ENCODE measurements around the gene ENO2. TPM values are rescaled to one million over a fixed set of nuclear protein-coding genes. Genes with fewer than 3 reads are reported as not detected.

ENO2 gene
- total and polyA plus RNA-seq, 2 experiments from 2014 or later: 43.5 to 53.5 TPM

- TF ChIP-seq CREB1 (CRISPR knock-in tag; IDR thresholded peaks at IDR 0.05; ENCODE audit: low read depth): no peak
- TF ChIP-seq JUNB (IDR thresholded peaks at IDR 0.05; ENCODE audit: unreplicated experiment): no peak
- no peak for TF ChIP-seq ZNF331 (CRISPR knock-in tag; IDR thresholded peaks at IDR 0.05; ENCODE audit: low read depth)
- Mint-ChIP-seq H3K27me3 (ENCODE audit: insufficient read depth, low read depth, poor library complexity) (peaks cover 19% of the 10 kb centered on the region), H3K36me3 (ENCODE audit: low read depth) (peaks cover 19% of the 10 kb centered on the region), H3K4me3 (no peak overlapping the region; the same call in 2 of the 3 replicates), H3K9me3 (no peaks in the 10 kb centered on the region), H3K27ac (no peak overlapping the region), H3K4me1 (peaks cover 30% of the 10 kb centered on the region)
- Histone ChIP-seq H3K4me1 (ENCODE audit: insufficient read depth) (peaks cover 19% of the 10 kb centered on the region), H3K4me3 (no peak overlapping the region), H3K27ac (ENCODE audit: low read depth) (no peak overlapping the region), H3K79me2 (replicated peaks; ENCODE audit: insufficient read depth) (peaks cover 8% of the 10 kb centered on the region), H3K4me2 (0 out of 2 replicates have a peak overlapping the region, but pooled peaks have one; percentile 43), H3F3A (replicated peaks; ENCODE audit: low read depth) (peaks cover 15% of the 10 kb centered on the region; the same call in 1 of the 2 replicates), H3K27me3 (ENCODE audit: insufficient read depth) (no peaks in the 10 kb centered on the region), H3K9me2 (ENCODE audit: insufficient read depth) (no peaks in the 10 kb centered on the region), H3K36me3 (ENCODE audit: insufficient read depth) (peaks cover 6% of the 10 kb centered on the region; the same call in 1 of the 2 replicates), H4K20me1 (replicated peaks; ENCODE audit: insufficient read depth) (no peaks in the 10 kb centered on the region), H2AFZ (peak overlapping the region; percentile 76; the same call in 1 of the 2 replicates)
- ATAC-seq: no peak
- no peak for DNase-seq (ENCODE audit: low spot score)
Measured at GRCh38 chr12:6912164-6912935, 2.0 kb upstream of the ENO2 start.

DNA sequence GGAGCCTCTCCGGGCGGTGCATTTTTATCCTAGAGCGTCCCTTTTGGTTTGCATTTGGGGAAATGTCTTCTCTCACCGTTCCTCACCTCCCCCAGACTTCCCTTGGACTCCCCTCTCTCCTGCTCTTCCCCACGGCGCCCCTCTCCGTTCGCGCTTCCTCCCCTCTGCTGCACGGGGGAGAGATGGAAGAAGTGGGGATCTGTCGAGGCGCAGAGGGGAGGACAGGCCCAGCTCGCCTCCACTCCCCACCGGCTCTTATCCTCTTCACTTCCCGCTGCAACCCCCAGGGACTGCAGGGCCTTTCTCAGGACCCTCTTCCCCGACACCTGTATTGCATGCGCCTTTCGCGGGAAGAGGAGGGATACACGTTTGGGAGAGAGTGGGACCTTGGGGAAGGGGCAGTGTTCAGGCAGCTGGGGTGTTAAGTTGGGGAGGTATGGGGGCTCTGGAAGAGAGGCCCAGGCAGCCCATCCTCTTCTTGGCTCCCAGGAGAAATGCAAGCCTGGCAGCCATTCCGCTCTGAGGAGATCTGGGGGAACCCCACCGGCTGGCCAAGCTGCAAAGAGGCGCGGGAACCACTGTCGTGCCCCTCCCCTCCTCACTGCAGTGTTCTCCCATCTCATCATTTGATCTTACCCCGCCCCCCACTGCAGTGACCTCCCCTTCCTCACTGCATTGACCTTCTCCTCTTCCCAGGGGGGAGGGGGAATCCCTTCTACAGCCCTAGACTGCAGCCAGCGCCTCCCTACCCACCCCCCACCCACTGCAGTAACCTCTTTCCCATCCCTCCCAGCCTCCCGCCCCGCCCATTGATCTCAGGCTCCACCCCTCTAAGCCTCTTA, 788 bp downstream of the ENO2 start:
- H3K4me3 ChIP-seq: peak overlapping the region; percentile 92
- peak overlapping the region; percentile 43 for H3K27ac Mint-ChIP-seq
- H3K36me3 ChIP-seq (ENCODE audit: insufficient read depth): peaks cover 6% of the 10 kb centered on the region
- H3K27ac ChIP-seq (ENCODE audit: low read depth): no peak overlapping the region
- DNase-seq (ENCODE audit: low spot score) (peak; percentile 87), ATAC-seq (peak; percentile 49)
- H3K9me2 ChIP-seq (ENCODE audit: insufficient read depth): no peaks in the 10 kb centered on the region
- H4K20me1 ChIP-seq (replicated peaks; ENCODE audit: insufficient read depth): no peaks in the 10 kb centered on the region
- peaks cover 39% of the 10 kb centered on the region for H3K4me1 Mint-ChIP-seq
- H3K79me2 ChIP-seq (replicated peaks; ENCODE audit: insufficient read depth): peaks cover 8% of the 10 kb centered on the region
- no peaks in the 10 kb centered on the region for H3K27me3 ChIP-seq (ENCODE audit: insufficient read depth)
- peaks cover 17% of the 10 kb centered on the region for H3K27me3 Mint-ChIP-seq (ENCODE audit: insufficient read depth, low read depth, poor library complexity)
- peak overlapping the region; percentile 98 for H3K4me2 ChIP-seq
- no peaks in the 10 kb centered on the region for H3K9me3 Mint-ChIP-seq
- 0 out of 2 replicates have a peak, but pooled peaks cover 15% of the 10 kb centered on the region for H3F3A ChIP-seq (replicated peaks; ENCODE audit: low read depth)
- H3K4me1 ChIP-seq (ENCODE audit: insufficient read depth): peaks cover 19% of the 10 kb centered on the region
- peak overlapping the region; percentile 97 for H3K4me3 Mint-ChIP-seq
- peak overlapping the region; percentile 85 for H2AFZ ChIP-seq
- peaks cover 42% of the 10 kb centered on the region for H3K36me3 Mint-ChIP-seq (ENCODE audit: low read depth)
- TF ChIP-seq POLR2AphosphoS5 (IDR thresholded peaks at IDR 0.05; ENCODE audit: low read depth) (no peak), CREB1 (CRISPR knock-in tag; IDR thresholded peaks at IDR 0.05; ENCODE audit: low read depth) (no peak), ZNF331 (CRISPR knock-in tag; IDR thresholded peaks at IDR 0.05; ENCODE audit: low read depth) (no peak), STAT1 (IDR thresholded peaks at IDR 0.05; ENCODE audit: unreplicated experiment) (no peak), JUNB (IDR thresholded peaks at IDR 0.05; ENCODE audit: unreplicated experiment) (no peak), NANOG (IDR thresholded peaks at IDR 0.05; ENCODE audit: borderline replicate concordance) (no peak), ZNF114 (CRISPR knock-in tag; IDR thresholded peaks at IDR 0.05) (no peak), EZH2phosphoT487 (IDR thresholded peaks at IDR 0.05; ENCODE audit: unreplicated experiment) (no peak), EZH2 (IDR thresholded peaks at IDR 0.05; ENCODE audit: low read depth, unreplicated experiment) (no peak), CTCF (conservative IDR thresholded peaks at IDR 0.05; ENCODE audit: low read depth in 2 of 2) (no peak)
- TF ChIP-seq, protein P1, sequence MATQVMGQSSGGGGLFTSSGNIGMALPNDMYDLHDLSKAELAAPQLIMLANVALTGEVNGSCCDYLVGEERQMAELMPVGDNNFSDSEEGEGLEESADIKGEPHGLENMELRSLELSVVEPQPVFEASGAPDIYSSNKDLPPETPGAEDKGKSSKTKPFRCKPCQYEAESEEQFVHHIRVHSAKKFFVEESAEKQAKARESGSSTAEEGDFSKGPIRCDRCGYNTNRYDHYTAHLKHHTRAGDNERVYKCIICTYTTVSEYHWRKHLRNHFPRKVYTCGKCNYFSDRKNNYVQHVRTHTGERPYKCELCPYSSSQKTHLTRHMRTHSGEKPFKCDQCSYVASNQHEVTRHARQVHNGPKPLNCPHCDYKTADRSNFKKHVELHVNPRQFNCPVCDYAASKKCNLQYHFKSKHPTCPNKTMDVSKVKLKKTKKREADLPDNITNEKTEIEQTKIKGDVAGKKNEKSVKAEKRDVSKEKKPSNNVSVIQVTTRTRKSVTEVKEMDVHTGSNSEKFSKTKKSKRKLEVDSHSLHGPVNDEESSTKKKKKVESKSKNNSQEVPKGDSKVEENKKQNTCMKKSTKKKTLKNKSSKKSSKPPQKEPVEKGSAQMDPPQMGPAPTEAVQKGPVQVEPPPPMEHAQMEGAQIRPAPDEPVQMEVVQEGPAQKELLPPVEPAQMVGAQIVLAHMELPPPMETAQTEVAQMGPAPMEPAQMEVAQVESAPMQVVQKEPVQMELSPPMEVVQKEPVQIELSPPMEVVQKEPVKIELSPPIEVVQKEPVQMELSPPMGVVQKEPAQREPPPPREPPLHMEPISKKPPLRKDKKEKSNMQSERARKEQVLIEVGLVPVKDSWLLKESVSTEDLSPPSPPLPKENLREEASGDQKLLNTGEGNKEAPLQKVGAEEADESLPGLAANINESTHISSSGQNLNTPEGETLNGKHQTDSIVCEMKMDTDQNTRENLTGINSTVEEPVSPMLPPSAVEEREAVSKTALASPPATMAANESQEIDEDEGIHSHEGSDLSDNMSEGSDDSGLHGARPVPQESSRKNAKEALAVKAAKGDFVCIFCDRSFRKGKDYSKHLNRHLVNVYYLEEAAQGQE (IDR thresholded peaks at IDR 0.05; ENCODE audit: unreplicated experiment): no peak
- TF ChIP-seq, protein P2, sequence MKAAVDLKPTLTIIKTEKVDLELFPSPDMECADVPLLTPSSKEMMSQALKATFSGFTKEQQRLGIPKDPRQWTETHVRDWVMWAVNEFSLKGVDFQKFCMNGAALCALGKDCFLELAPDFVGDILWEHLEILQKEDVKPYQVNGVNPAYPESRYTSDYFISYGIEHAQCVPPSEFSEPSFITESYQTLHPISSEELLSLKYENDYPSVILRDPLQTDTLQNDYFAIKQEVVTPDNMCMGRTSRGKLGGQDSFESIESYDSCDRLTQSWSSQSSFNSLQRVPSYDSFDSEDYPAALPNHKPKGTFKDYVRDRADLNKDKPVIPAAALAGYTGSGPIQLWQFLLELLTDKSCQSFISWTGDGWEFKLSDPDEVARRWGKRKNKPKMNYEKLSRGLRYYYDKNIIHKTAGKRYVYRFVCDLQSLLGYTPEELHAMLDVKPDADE (IDR thresholded peaks at IDR 0.05): no peak

Data from GM23338 (cell line).